Ovary (tissue), 9 donors: ENCODE results near the gene ALX4. TPM values are rescaled to one million over a fixed set of nuclear protein-coding genes. Genes with fewer than 3 reads are reported as not detected.

Experiments
- DNase-seq, 5 donors: peaks; one replicate each; pipeline ENCODE4 v3.0.0-alpha.2; 2019 to 2020
- H3K27ac ChIP-seq, 2 donors: fragments of 200-600 bp; one replicate each; pipeline versions ENCODE4 v1.5.1 to v1.8.0; 2019 to 2022
- H3K27me3 ChIP-seq: fragments of 200-600 bp; one replicate; pipeline ENCODE4 v1.8.0; 2022
- H3K36me3 ChIP-seq: fragments of 200-600 bp; sonication (generic); one replicate; pipeline ENCODE4 v1.5.1; 2019
- H3K4me1 ChIP-seq: one replicate; pipeline ENCODE4 v1.8.1; 2013; ENCODE audit warnings: mild to moderate bottlenecking, moderate library complexity; ENCODE audit not compliant: insufficient read depth
- H3K4me3 ChIP-seq: fragments of 200-600 bp; sonication (generic); one replicate; pipeline ENCODE4 v1.5.1; 2017
- H3K9me3 ChIP-seq, 2 donors: fragments of 200-600 bp in 1 of 2; sonication (generic) in 1 of 2; one replicate each; pipeline versions ENCODE4 v1.5.1 to v1.8.1; 2013 to 2019; ENCODE audit warnings: mild to moderate bottlenecking in 1 of 2, moderate library complexity in 1 of 2
- EP300 ChIP-seq: sonication (generic); formaldehyde crosslinking; IDR thresholded peaks from one replicate; pipeline ENCODE4 v1.6.1; 2017; ENCODE audit warnings: antibody characterized with exemption
- POLR2A ChIP-seq: fragments of 450-650 bp; IDR thresholded peaks from one replicate; pipeline ENCODE4 v1.6.1; 2017; ENCODE audit warnings: antibody characterized with exemption, mild to moderate bottlenecking, moderate library complexity
- WGBS, 3 donors: extraction: QIAGEN DNeasy Blood & Tissue Kit in 1 of 3; methylation state at CpG; one replicate each; pipeline versions ENCODE4 v1.1.5 to v1.1.7; 2013 to 2017; 5-methylcytosine and 5-hydroxymethylcytosine counted together
- intact Hi-C, 4 donors: fragments of 100-400 bp; cut with DNase I; formaldehyde crosslinking; loops; one replicate each; pipeline versions ENCODE4 v1.11.0 to v1.15.1; 2022 to 2023
- polyA plus RNA-seq, 2 donors: library from polyadenylated mRNA; stranded (reverse); fragments of 200-250 nt in 1 of 2; fragments of 350-450 nt in 1 of 2; fragmentation: Illumina TruSeq in 1 of 2; extraction: RNeasy Lipid Tissue Mini Kit (QIAGEN cat#74804) in 1 of 2; gene quantifications; one replicate each; pipeline ENCODE4 v1.2.3, GENCODE V29; 2013 to 2014
- total RNA-seq, 7 donors: library from RNA; depleted of rRNA in 2 of 7; stranded (reverse); fragments of >200 nt in 2 of 7; fragmentation: NEBNext Ultra II Directional in 3 of 7; extraction: Animal tissue kit (Norgen Biotek cat#: 25700) in 3 of 7; gene quantifications; one replicate each; pipeline versions ENCODE4 v1.1.0 to v1.2.4, GENCODE V29; 2016 to 2023
- TF ChIP-seq, protein P1 (sequence below), 3 donors: fragments of 450-650 bp in 2 of 3; fragments of 200-600 bp in 1 of 3; IDR thresholded peaks; one replicate each; pipeline versions ENCODE4 v1.5.1 to v1.8.0; 2016 to 2022; ENCODE audit warnings: antibody characterized with exemption in 3 of 3, mild to moderate bottlenecking in 1 of 3
- donor health status: DM: no; HTN: no; CAD: no; lungs with moderate emphysema.
- donor health status: DM: no; HTN: no; CAD: no.
- donor health status: Bipolar disorder and iron deficiency.
- donor health status: DM: yes; HTN: yes; CAD: no.
- donor health status: DM: no; HTN: no; CAD: no.
- donor health status: DM: yes; HTN: yes; CAD: no.

Gene ALX4
- total and polyA plus RNA-seq, 9 donors: 0.01 to 0.18 (median 0.05) TPM; not detected in 4

DNA sequence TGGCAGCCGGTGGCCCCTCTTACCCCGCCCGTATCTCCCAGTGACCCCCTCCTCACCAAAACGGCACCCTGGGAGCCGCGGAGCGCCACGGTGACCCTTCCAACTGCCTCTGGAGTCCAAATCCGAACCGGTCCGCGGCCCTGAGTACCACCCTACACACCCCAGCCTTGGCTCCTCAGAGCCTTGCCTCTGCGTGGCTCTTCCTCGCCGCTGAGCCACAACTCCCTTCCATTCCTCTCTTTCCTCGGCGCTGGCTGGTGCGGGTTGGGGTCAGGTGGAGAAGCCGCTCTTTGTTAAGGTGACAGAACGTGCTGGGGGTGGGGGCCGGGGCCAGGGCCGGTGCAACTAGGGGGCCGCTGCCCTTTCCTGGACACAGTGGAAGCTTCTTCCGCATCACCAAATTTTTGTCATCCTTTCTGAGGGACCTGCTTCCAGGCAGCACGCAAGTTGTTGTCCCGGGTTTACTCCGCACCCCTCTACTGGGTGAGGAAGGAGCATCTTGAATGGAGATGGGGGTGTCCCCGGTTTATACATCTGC, 6.5 kb downstream of the ALX4 start:
- Histone ChIP-seq H3K4me1 (peaks cover 9% of the 10 kb centered on the region), H3K9me3 (no peaks in the 10 kb centered on the region), H3K4me3 (no peak overlapping the region), H3K27me3 (no peaks in the 10 kb centered on the region), H3K27ac (no peak overlapping the region), H3K36me3 (no peaks in the 10 kb centered on the region)
- no peak for DNase-seq
- WGBS, 3 donors: 24 to 38% (median 36%) methylated on average over 28 of the region's 28 CpGs
- TF ChIP-seq POLR2A: no peak
- TF ChIP-seq, protein P1, sequence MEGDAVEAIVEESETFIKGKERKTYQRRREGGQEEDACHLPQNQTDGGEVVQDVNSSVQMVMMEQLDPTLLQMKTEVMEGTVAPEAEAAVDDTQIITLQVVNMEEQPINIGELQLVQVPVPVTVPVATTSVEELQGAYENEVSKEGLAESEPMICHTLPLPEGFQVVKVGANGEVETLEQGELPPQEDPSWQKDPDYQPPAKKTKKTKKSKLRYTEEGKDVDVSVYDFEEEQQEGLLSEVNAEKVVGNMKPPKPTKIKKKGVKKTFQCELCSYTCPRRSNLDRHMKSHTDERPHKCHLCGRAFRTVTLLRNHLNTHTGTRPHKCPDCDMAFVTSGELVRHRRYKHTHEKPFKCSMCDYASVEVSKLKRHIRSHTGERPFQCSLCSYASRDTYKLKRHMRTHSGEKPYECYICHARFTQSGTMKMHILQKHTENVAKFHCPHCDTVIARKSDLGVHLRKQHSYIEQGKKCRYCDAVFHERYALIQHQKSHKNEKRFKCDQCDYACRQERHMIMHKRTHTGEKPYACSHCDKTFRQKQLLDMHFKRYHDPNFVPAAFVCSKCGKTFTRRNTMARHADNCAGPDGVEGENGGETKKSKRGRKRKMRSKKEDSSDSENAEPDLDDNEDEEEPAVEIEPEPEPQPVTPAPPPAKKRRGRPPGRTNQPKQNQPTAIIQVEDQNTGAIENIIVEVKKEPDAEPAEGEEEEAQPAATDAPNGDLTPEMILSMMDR (IDR thresholded peaks at IDR 0.05): no peak
- no peak for TF ChIP-seq EP300
- intact Hi-C loops: no loop called here

GRCh38 chr11:44301564-44302271, 8.2 kb downstream of the ALX4 start:
- DNase-seq: no peak
- no peak overlapping the region for H3K4me3 ChIP-seq
- TF ChIP-seq, protein P1 (IDR thresholded peaks at IDR 0.05): no peak
- TF ChIP-seq EP300 (no peak), POLR2A (no peak)
- no peaks in the 10 kb centered on the region for H3K36me3 ChIP-seq
- no peak overlapping the region for H3K27ac ChIP-seq
- no peaks in the 10 kb centered on the region for H3K27me3 ChIP-seq
- WGBS, 3 donors: 88 to 91% (median 91%) methylated on average over 15 to 20 of the region's 20 CpGs
- H3K4me1 ChIP-seq: peaks cover 9% of the 10 kb centered on the region
- intact Hi-C loops: no loop called here
- no peaks in the 10 kb centered on the region for H3K9me3 ChIP-seq

DNA sequence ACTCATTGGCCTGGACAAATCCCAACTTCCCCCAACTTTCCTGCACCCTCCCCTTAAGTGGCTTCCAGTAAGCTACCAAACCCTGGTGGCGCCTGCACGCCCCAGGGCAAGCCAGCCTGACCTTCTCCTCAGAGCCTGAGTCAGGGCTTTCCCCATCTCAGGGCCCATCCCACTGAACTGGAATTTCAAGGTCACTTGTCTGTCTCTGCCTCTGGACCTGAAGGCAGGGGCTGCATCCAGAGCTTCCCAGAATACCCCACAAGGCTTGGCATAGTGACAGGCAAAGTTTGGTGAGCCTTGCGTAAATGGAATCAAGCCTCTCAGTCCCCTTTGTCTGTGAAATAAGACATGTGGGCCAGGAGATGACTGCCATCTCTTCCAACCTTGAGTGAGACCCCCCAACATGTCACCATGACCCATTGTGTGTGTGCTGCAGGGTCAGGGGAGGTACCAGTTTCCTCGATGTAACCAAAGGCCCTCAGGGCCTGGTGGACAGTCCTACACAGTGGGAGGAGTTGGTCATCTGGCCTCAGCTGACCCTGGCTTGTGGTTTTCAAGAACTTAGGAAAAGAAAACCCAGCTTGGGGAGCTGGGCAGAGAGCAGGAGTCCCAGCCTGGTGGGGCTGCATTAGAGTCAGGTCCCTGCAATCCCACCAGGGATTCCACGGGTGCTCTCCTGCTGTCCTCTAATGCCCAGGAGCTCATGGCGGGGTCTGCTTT, 8.9 kb downstream of the ALX4 start:
- Histone ChIP-seq H3K27ac (no peak overlapping the region), H3K27me3 (no peaks in the 10 kb centered on the region), H3K36me3 (no peaks in the 10 kb centered on the region), H3K9me3 (no peaks in the 10 kb centered on the region), H3K4me3 (no peak overlapping the region), H3K4me1 (peaks cover 9% of the 10 kb centered on the region)
- 57 to 65% (median 60%) methylated on average over 6 of the region's 6 CpGs for WGBS, 3 donors
- TF ChIP-seq, protein P1 (IDR thresholded peaks at IDR 0.05): no peak
- TF ChIP-seq EP300: no peak
- TF ChIP-seq POLR2A: no peak
- DNase-seq: no peak
- intact Hi-C loops: no loop called here

- H3K4me1 ChIP-seq: peaks cover 5% of the 10 kb centered on the region
- no peaks in the 10 kb centered on the region for H3K27me3 ChIP-seq
- H3K4me3 ChIP-seq: no peak overlapping the region
- no peak for DNase-seq
- no peak overlapping the region for H3K27ac ChIP-seq
- intact Hi-C loops: no loop called here
- H3K36me3 ChIP-seq: no peaks in the 10 kb centered on the region
- no peaks in the 10 kb centered on the region for H3K9me3 ChIP-seq
- no peak for TF ChIP-seq POLR2A
- no peak for TF ChIP-seq EP300
- TF ChIP-seq, protein P1 (IDR thresholded peaks at IDR 0.05): no peak
- WGBS, 3 donors: 85 to 89% (median 86%) methylated on average over 2 of the region's 2 CpGs
Observed at GRCh38 chr11:44298862-44299261, 11.1 kb downstream of the ALX4 start.
